GM19328 (cell line): ENCODE measurements around the gene HADHA.

Source experiments
- ATAC-seq: cut with Tn5 transposase; IDR thresholded peaks from one replicate; pipeline ENCODE4 v1.9.1; 2021; ENCODE audit warnings: mild to moderate bottlenecking, moderate library complexity; ENCODE audit not compliant: unreplicated experiment

The HADHA gene

GRCh38 chr2:26195040-26195984 is 49.1 kb downstream of the HADHA start:
- no peak for ATAC-seq

- no peak for ATAC-seq
Observed at GRCh38 chr2:26193578-26194231, 50.7 kb downstream of the HADHA start.

GRCh38 chr2:26191316-26192159 is 52.9 kb downstream of the HADHA start:
- no peak for ATAC-seq

DNA sequence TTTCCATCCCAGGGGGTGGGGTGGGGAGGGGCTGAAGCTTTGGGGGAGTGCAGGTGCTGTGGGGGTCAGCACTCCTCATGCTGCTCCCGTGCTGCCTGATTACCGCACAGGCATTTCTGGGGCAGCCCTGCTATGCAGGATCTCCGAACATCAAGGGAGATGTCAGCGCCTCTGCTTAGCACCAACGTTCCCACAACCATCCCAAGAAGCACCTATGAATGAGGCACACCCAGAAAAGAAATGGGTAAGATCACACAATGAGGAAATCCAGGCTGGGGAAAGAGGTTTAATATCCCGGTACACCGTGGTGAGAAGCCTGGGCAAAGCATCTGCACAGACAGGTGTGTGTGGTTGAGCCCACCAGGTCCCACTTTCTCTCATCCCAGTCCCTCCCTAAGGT is 54.1 kb downstream of the HADHA start:
- no peak for ATAC-seq

DNA sequence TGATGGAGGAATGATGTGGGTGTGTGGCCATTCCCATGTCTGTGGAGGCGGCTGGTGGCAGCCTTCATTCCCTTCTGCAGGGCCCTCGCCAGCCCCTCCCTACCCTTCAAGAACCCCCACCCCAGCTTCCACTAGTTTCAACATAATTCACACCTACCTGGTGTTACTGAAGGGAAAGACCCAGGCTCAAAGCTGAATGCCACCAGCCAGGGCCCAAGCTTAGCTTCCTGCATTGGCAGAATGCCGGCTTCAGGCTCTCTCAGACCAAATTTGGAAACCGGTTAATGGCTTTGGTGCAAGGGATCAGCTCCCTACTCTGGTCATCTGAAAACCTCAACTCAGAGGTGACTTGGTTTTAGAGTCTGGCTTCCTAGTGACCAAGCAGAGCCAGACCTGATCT is 54.7 kb downstream of the HADHA start:
- ATAC-seq, result no peak

GRCh38 chr2:26189123-26189522 is 55.3 kb downstream of the HADHA start:
- ATAC-seq, result no peak

DNA sequence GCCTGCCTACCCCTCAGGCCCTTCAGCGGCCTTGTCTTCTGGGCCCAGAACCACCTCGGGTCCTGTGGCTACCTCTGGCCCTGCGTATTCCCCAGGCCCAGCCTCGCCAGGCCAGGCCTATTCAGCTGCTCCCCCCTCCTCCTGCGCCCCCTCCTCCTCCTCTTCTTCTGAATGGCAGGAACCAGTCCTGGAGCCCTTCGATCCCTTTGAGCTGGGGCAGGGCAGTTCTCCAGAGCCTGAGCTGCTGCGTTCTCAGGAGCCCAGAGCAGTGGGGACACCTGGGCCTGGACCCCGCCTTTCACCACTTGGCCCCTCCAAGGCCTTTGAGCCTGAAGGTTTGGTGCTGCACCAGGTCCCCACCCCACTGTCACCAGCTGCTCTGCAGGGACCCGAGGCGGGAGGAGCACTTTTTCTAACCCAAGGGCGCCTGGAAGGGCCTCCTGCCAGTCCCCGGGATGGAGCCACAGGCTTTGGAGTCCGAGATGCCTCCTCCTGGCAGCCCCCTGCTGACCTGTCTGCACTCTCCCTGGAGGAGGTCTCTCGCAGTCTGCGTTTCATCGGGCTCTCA is 56.8 kb downstream of the HADHA start:
- no peak for ATAC-seq

DNA sequence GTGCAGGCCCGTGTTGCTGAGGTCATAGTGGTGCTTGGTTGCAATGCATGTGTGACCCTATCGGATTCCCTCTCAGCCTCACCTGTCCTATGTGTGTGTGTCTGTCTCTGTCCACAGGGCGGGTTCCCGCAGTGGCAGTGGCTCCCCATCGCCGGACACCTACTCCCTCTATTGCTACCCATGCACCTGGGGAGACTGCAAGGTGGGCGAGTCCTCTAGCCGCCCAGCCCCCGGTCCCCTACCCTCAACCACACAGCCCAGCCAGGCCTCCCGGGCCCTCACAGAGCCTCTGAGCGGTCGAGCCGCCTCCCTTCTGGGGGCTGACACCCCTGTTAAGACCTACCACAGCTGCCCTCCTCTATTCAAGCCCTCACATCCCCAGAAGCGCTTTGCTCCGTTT is 57.3 kb downstream of the HADHA start:
- ATAC-seq, result no peak

DNA sequence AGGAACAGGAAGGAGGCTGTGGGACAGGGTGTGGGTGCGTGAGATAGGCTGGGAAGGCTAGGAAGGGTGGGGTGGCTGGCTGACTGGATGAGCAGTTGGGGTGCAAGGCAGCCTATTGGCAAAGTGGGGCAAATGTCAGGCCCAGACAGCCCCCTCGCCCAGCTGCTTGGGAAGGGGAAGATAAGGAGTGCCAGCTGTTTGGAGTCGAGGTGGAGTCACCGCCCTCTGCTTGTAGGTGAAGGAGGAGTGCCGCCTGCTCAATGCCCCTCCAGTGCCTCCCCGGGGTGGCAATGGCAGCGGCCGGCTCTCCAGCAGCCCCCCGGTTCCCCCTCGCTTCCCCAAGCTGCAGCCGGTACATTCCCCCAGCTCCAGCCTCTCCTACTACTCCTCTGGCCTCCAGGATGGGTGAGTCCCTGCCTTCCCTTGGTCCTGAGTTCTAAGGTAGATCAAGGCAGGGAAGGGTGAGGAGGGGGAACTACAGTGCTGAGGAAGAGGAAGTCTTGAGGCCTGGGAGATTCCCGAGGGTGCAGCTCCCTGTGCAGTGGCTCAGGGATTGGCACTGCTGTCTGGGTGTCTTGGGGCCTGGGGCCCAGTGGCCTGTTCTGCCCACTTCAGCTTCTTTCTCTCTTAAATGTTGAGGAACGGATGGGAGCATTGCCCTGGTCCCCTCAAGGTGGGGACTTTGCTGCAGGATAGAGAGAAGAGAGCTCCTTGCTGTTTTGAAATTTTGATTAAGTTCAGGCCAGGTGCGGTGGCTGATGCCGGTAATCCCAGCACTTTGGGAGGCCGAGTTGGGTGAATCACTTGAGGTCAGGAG is 58.3 kb downstream of the HADHA start:
- ATAC-seq, result no peak

- ATAC-seq, result no peak
Observed at GRCh38 chr2:26185304-26185928, 59.0 kb downstream of the HADHA start.

DNA sequence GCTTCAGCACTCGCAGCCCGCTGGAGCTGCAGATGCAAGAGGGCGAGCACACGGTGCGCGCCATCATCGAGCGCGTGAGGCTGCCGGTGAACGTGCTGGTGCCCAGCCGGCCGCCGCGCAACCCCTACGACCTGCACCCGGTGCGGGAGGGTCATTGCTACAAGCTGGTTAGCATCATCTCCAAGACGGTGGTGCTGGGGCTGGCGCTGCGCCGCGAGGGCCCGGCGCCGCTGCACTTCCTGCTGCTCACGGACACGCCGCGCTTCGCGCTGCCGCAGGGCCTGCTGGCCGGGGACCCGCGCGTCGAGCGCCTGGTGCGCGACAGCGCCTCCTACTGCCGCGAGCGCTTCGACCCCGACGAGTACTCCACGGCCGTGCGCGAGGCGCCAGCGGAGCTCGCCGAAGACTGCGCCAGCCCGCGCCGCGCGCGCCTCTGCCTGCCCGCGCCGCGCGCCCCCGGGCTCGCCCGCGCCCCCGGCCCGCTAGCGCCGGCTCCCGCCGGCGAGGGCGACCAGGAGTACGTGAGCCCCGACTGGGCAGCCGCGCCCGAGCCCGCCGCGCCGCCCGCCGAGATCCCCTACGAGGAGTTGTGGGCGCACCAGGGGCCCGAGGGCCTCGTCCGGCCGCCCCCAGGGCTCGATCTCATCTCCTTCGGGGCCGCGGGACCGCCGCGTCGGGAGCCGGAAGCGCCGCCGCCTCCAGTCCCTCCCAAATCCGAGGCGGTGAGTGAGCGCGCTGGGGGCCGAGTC is 59.7 kb downstream of the HADHA start:
- ATAC-seq, result no peak

- no peak for ATAC-seq
Observed at GRCh38 chr2:26184121-26184520, 60.3 kb downstream of the HADHA start.

DNA sequence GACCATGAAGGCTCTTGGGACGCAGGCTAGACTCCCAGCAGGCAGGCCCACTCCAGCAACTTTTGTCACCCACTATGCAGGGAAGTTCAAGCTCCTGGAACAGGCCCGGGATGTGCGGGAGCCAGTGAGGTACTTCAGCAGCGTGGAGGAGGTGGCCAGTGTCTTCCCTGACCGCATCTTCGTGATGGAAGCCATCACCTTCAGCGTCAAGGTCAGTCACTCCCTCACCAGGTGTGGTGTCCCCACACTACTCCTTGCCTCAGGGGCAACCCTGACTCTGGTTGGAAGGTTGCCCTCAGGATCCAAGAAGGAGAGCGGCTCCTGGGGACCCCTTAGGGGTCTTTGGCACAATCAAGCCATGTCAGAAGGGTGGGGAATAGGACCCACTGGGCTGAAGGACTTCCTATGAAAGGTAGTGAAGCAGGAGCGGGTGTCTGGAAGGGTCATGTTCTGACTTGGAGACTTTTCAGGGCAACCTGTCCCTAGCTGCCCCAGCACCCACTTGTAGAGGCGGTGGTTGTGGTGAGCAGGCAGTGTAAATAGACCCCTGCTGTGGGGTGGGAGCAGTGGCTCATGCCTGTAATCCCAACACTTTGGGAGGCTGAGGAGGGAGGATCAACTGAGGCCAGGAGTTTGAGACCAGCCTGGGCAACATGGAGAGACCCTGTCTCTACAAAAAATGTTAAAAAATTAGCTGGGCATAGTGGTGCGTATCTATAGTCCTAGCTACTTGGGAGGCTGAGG is 61.4 kb downstream of the HADHA start:
- no peak for ATAC-seq

GRCh38 chr2:26182441-26182840 is 62.0 kb downstream of the HADHA start:
- ATAC-seq, result no peak

GRCh38 chr2:26179446-26179913 is 65.0 kb downstream of the HADHA start:
- no peak for ATAC-seq

- ATAC-seq, result no peak
Observed at GRCh38 chr2:26178746-26179436, 65.5 kb downstream of the HADHA start.

GRCh38 chr2:26178246-26178645 is 66.2 kb downstream of the HADHA start:
- ATAC-seq, result no peak

- ATAC-seq, result no peak
Observed at GRCh38 chr2:26177122-26177521, 67.3 kb downstream of the HADHA start.
